Sigmoid colon (tissue), 7 donors: ENCODE measurements around the gene ELAC2. TPM values are rescaled to one million over a fixed set of nuclear protein-coding genes. Genes with fewer than 3 reads are reported as not detected.

Source experiments
- DNase-seq: peaks from one replicate; pipeline ENCODE4 v3.0.0-alpha.2; 2019
- H3K27ac ChIP-seq, 4 donors: fragments of 200-600 bp; sonication (generic); one replicate each; pipeline ENCODE4 v1.5.1; 2016 to 2019; ENCODE audit warnings: mild to moderate bottlenecking in 1 of 4
- H3K27me3 ChIP-seq, 3 donors: fragments of 200-600 bp; sonication (generic); one replicate each; pipeline ENCODE4 v1.5.1; 2019; ENCODE audit warnings: mild to moderate bottlenecking in 1 of 3
- H3K36me3 ChIP-seq, 4 donors: fragments of 200-600 bp; sonication (generic); one replicate each; pipeline ENCODE4 v1.5.1; 2016 to 2019
- H3K4me1 ChIP-seq, 4 donors: fragments of 200-600 bp; sonication (generic); one replicate each; pipeline ENCODE4 v1.5.1; 2017 to 2019
- H3K4me3 ChIP-seq, 4 donors: fragments of 200-600 bp; sonication (generic); one replicate each; pipeline ENCODE4 v1.5.1; 2017 to 2019; ENCODE audit warnings: mild to moderate bottlenecking in 2 of 4, moderate library complexity in 1 of 4
- H3K9me3 ChIP-seq, 4 donors: fragments of 200-600 bp in 3 of 4; sonication (generic) in 3 of 4; one replicate each; pipeline versions ENCODE4 v1.5.1 to v1.6.1; 2013 to 2019
- CTCF ChIP-seq, 4 experiments: fragments of 450-650 bp in 3 of 4; fragments of 200-600 bp in 1 of 4; IDR thresholded peaks; one replicate each; pipeline ENCODE4 v1.5.1; 2016 to 2019; ENCODE audit warnings: antibody characterized with exemption in 4 of 4, mild to moderate bottlenecking in 3 of 4, moderate library complexity in 2 of 4
- EP300 ChIP-seq, 4 donors: sonication (generic); formaldehyde crosslinking; IDR thresholded peaks; one replicate each; pipeline ENCODE4 v1.6.1; 2017; ENCODE audit warnings: antibody characterized with exemption in 4 of 4
- POLR2A ChIP-seq, 2 donors: fragments of 450-650 bp; IDR thresholded peaks; one replicate each; pipeline ENCODE4 v1.6.1; 2016; ENCODE audit warnings: antibody characterized with exemption in 2 of 2, mild to moderate bottlenecking in 2 of 2, moderate library complexity in 2 of 2
- POLR2AphosphoS5 ChIP-seq, 4 donors: sonication (generic); formaldehyde crosslinking; IDR thresholded peaks; one replicate each; pipeline ENCODE4 v1.6.1; 2017; ENCODE audit warnings: antibody characterized with exemption in 4 of 4
- WGBS, 2 donors: extraction: QIAGEN DNeasy Blood & Tissue Kit; methylation state at CpG; one replicate each; pipeline ENCODE4 v1.1.7; 2013; 5-methylcytosine and 5-hydroxymethylcytosine counted together
- intact Hi-C: fragments of 100-400 bp; cut with DNase I; formaldehyde crosslinking; loops from one replicate; pipeline ENCODE4 v1.15.1; 2023
- polyA plus RNA-seq, 3 donors: library from polyadenylated mRNA; stranded (reverse); fragments of 200-250 nt; gene quantifications; one replicate each; pipeline ENCODE4 v1.2.3, GENCODE V29; 2013
- total RNA-seq, 4 donors: library from RNA; depleted of rRNA; stranded (reverse); fragments of >200 nt; gene quantifications; one replicate each; pipeline ENCODE4 v1.1.0, GENCODE V29; 2016
- donor health status: healthy with polysubstance abuse.
- donor health status: Bipolar disorder and iron deficiency.
- donor health status: healthy.

ELAC2 gene
- total and polyA plus RNA-seq, 7 donors, result 12.7 to 67.0 (median 46.9) TPM

GRCh38 chr17:13001991-13002615 lies 15.7 kb downstream of the ELAC2 start:
- 74 to 81% methylated on average over 15 of the region's 15 CpGs for WGBS, 2 donors
- Histone ChIP-seq H3K27me3 (no peaks in the 10 kb centered on the region), H3K36me3 (peaks cover 35 to 100% (median 69%) of the 10 kb centered on the region in 4 donors), H3K27ac (no peak overlapping the region), H3K4me3 (no peak overlapping the region), H3K9me3 (no peaks in the 10 kb centered on the region), H3K4me1 (peaks cover 0 to 8% (median 2%) of the 10 kb centered on the region in 4 donors)
- no peak for TF ChIP-seq POLR2A (IDR thresholded peaks at IDR 0.05)
- no peak for TF ChIP-seq POLR2AphosphoS5 (IDR thresholded peaks at IDR 0.05)
- TF ChIP-seq CTCF (IDR thresholded peaks at IDR 0.05), result no peak
- intact Hi-C loops, result loop anchor here (10.0 kb wide), 1 partner anchor 237 kb away; no protein-coding TSS in a partner anchor
- DNase-seq, result peak; percentile 59

- WGBS, 2 donors, result 85 to 91% methylated on average over 8 of the region's 8 CpGs
- TF ChIP-seq POLR2A (IDR thresholded peaks at IDR 0.05) (no peak), POLR2AphosphoS5 (IDR thresholded peaks at IDR 0.05) (no peak), CTCF (IDR thresholded peaks at IDR 0.05) (no peak), EP300 (IDR thresholded peaks at IDR 0.05) (no peak)
- peaks cover 0 to 8% (median 2%) of the 10 kb centered on the region in 4 donors for H3K4me1 ChIP-seq
- H3K9me3 ChIP-seq, result no peaks in the 10 kb centered on the region
- no peaks in the 10 kb centered on the region for H3K27me3 ChIP-seq
- intact Hi-C loops, result loop anchor here (10.0 kb wide), 1 partner anchor 236 kb away; no protein-coding TSS in a partner anchor
- H3K27ac ChIP-seq, result no peak overlapping the region
- no peak overlapping the region for H3K4me3 ChIP-seq
- DNase-seq, result peak; percentile 32
- peaks cover 45 to 100% (median 81%) of the 10 kb centered on the region in 4 donors for H3K36me3 ChIP-seq
These were observed 17.3 kb downstream of the ELAC2 start for GRCh38 chr17:13000561-13000960.

GRCh38 chr17:12998874-12999273 lies 19.0 kb downstream of the ELAC2 start:
- no peak for TF ChIP-seq POLR2A (IDR thresholded peaks at IDR 0.05)
- no peak for TF ChIP-seq POLR2AphosphoS5 (IDR thresholded peaks at IDR 0.05)
- TF ChIP-seq EP300 (IDR thresholded peaks at IDR 0.05), result no peak
- no peak for TF ChIP-seq CTCF (IDR thresholded peaks at IDR 0.05)
- intact Hi-C loops, result no loop called here
- 97 to 98% methylated on average over 5 of the region's 5 CpGs for WGBS, 2 donors
- peaks cover 0 to 8% (median 2%) of the 10 kb centered on the region in 4 donors for H3K4me1 ChIP-seq
- H3K4me3 ChIP-seq, result no peak overlapping the region
- H3K27me3 ChIP-seq, result no peaks in the 10 kb centered on the region
- H3K27ac ChIP-seq, result no peak overlapping the region
- H3K9me3 ChIP-seq, result no peaks in the 10 kb centered on the region
- DNase-seq, result no peak
- H3K36me3 ChIP-seq, result peaks cover 60 to 100% (median 84%) of the 10 kb centered on the region in 4 donors

- Histone ChIP-seq H3K4me3 (no peak overlapping the region), H3K27ac (no peak overlapping the region), H3K4me1 (peaks cover 0 to 8% (median 2%) of the 10 kb centered on the region in 4 donors), H3K27me3 (no peaks in the 10 kb centered on the region), H3K36me3 (peaks cover 64 to 100% (median 86%) of the 10 kb centered on the region in 4 donors), H3K9me3 (no peaks in the 10 kb centered on the region)
- no peak for DNase-seq
- WGBS, 2 donors, result 91 to 94% methylated on average over 8 of the region's 8 CpGs
- no peak for TF ChIP-seq CTCF (IDR thresholded peaks at IDR 0.05)
- no peak for TF ChIP-seq POLR2AphosphoS5 (IDR thresholded peaks at IDR 0.05)
- no peak for TF ChIP-seq POLR2A (IDR thresholded peaks at IDR 0.05)
- no peak for TF ChIP-seq EP300 (IDR thresholded peaks at IDR 0.05)
- intact Hi-C loops, result no loop called here
These were observed 19.4 kb downstream of the ELAC2 start for GRCh38 chr17:12998461-12998860.
